PC-9 (cell line): ENCODE measurements around the gene NDUFS6. TPM values are rescaled to one million over a fixed set of nuclear protein-coding genes. Genes with fewer than 3 reads are reported as not detected.
"Not testable (repeated sequence)": the region's sequence is repeated elsewhere in the genome, so short reads cannot be mapped to it uniquely, and the experiment has no call there.

Experiments used
- BruUV-seq: library from RNA; stranded (reverse); fragments of 400-500 nt; replicated peaks from 2 replicates; lab custom pipeline; 2021; lab: Mats Ljungman, UMichigan
- CTCF ChIA-PET: fragments of 300-600 bp; sonication (Branson Sonifier 250); formaldehyde crosslinking; loops from one replicate; lab custom pipeline; 2022; ENCODE audit warnings: antibody characterized with exemption; lab: Charles Lee
- POLR2A ChIA-PET: fragments of 300-600 bp; sonication (Branson Sonifier 250); formaldehyde crosslinking; loops from one replicate; lab custom pipeline; 2022; ENCODE audit warnings: antibody characterized with exemption; ENCODE audit not compliant: unreplicated experiment; lab: Charles Lee
- DNase-seq, 2 experiments: peaks; one replicate each; pipeline versions ENCODE4 v3.0.0 to v3.0.0-alpha.2; 2015 to 2022; ENCODE audit warnings: mixed read lengths in 1 of 2
- H2AFZ ChIP-seq: fragments of 200-600 bp; sonication (generic); 2 replicates; pipeline ENCODE4 v1.8.1; 2017; ENCODE audit warnings: antibody characterized with exemption
- H3F3A ChIP-seq: fragments of 200-600 bp; sonication (generic); 2 replicates; pipeline ENCODE4 v1.8.1; 2017; ENCODE audit warnings: antibody characterized with exemption, mild to moderate bottlenecking, low read depth; ENCODE audit not compliant: insufficient read depth
- H3K27ac ChIP-seq: fragments of 200-600 bp; sonication (generic); 2 replicates; pipeline ENCODE4 v1.6.1; 2016; ENCODE audit warnings: mixed run types
- H3K27me3 ChIP-seq: fragments of 200-600 bp; sonication (generic); 2 replicates; pipeline ENCODE4 v1.6.1; 2016; ENCODE audit warnings: low read depth, mixed run types; ENCODE audit not compliant: insufficient read depth
- H3K36me3 ChIP-seq: fragments of 200-600 bp; sonication (generic); 2 replicates; pipeline ENCODE4 v1.6.1; 2016; ENCODE audit warnings: low read depth, mixed run types
- H3K4me1 ChIP-seq: fragments of 200-600 bp; sonication (generic); replicated peaks from 2 replicates; pipeline ENCODE4 v1.6.1; 2016; ENCODE audit warnings: mixed run types; ENCODE audit not compliant: insufficient read depth
- H3K4me2 ChIP-seq: fragments of 200-600 bp; sonication (generic); 2 replicates; pipeline ENCODE4 v1.6.1; 2017; ENCODE audit warnings: mixed run types
- H3K4me3 ChIP-seq: fragments of 200-600 bp; sonication (generic); 2 replicates; pipeline ENCODE4 v1.6.1; 2016; ENCODE audit warnings: mixed run types
- H3K79me2 ChIP-seq: fragments of 200-600 bp; sonication (generic); 2 replicates; pipeline ENCODE4 v1.6.1; 2017; ENCODE audit warnings: low read depth, mixed run types
- H3K9me2 ChIP-seq: fragments of 200-600 bp; sonication (generic); 2 replicates; pipeline ENCODE4 v1.8.1; 2017; ENCODE audit warnings: mild to moderate bottlenecking; ENCODE audit not compliant: insufficient read depth
- H3K9me3 ChIP-seq: fragments of 200-600 bp; sonication (generic); 2 replicates; pipeline ENCODE4 v1.8.1; 2016; ENCODE audit warnings: low read depth; ENCODE audit not compliant: insufficient read depth
- H4K20me1 ChIP-seq: fragments of 200-600 bp; sonication (generic); 2 replicates; pipeline ENCODE4 v1.8.1; 2017; ENCODE audit not compliant: insufficient read depth
- EZH2 ChIP-seq: fragments of 200-600 bp; sonication (generic); IDR thresholded peaks from 2 replicates; pipeline ENCODE4 v1.8.0; 2017; ENCODE audit warnings: antibody characterized with exemption, low read depth
- intact Hi-C: fragments of 100-400 bp; cut with micrococcal nuclease; formaldehyde crosslinking; loops from one replicate; pipeline ENCODE4 v1.10.0; 2022; ENCODE audit not compliant: unreplicated experiment
- total RNA-seq: library from RNA; stranded (reverse); gene quantifications from 2 replicates; pipeline ENCODE4 v1.2.3, GENCODE V29; 2021
- TF ChIP-seq, protein P1 (sequence below): fragments of 200-600 bp; sonication (generic); conservative IDR thresholded peaks from 2 replicates; pipeline ENCODE4 v1.6.1; 2017; ENCODE audit warnings: mixed run types, antibody characterized with exemption, mild to moderate bottlenecking, moderate library complexity

Gene NDUFS6
- total RNA-seq, 1 experiment from 2014 or later, result 153 TPM

DNA sequence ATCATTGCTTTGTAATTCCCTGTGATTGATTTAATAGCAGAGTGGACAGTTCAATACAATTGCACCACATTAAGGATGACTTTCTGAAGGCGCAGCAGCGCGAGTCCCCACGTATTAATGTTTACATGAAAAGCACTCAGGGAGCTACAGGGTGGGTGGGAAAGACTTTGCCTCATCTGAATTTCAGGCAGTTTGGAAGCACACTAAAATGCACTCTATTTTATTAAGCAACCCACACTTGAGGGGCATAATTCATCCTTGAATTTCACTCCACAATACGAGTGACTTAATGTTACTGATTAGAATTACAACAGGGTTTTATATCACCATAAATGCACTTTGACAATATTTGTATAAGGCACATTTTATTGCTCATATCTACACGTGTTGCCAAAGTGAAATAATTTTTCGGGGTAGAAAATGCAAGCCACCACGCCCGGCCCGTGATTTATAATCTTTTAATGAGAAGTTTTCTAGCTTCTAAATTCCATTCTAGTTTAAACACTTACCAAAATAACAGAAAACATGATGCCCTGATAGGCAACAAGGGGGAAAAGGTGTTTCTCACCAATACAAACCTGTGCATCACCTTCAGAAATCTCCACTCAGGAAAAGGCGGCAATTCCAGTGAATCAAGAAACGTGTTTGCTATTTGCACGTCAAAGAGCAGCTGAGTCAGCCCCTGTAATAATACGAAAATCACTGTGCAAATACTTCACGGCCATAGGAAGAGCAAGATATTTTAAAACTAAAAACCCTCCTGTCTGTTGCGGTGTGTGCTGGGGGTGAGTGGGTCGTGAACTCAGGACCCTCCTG is 41.0 kb downstream of the NDUFS6 start:
- no peaks in the 10 kb centered on the region for H3K79me2 ChIP-seq
- H3K4me2 ChIP-seq, result no peak overlapping the region
- H3K27me3 ChIP-seq, result peaks cover 93% of the 10 kb centered on the region
- H2AFZ ChIP-seq, result no peak overlapping the region
- intact Hi-C loops, result no loop called here
- H4K20me1 ChIP-seq, result no peaks in the 10 kb centered on the region
- no TSS peak for BruUV-seq
- ChIA-PET POLR2A (no interaction called here), CTCF (interaction anchor here (0.6 kb wide), 1 partner anchor 673 kb away, joined by 3 read pairs; no protein-coding TSS in a partner anchor)
- H3K4me3 ChIP-seq, result no peak overlapping the region
- H3F3A ChIP-seq, result no peaks in the 10 kb centered on the region
- DNase-seq, result no peak
- H3K9me2 ChIP-seq, result no peaks in the 10 kb centered on the region
- H3K9me3 ChIP-seq, result no peaks in the 10 kb centered on the region
- no peaks in the 10 kb centered on the region for H3K36me3 ChIP-seq
- no peak overlapping the region for H3K27ac ChIP-seq
- TF ChIP-seq, protein P1, sequence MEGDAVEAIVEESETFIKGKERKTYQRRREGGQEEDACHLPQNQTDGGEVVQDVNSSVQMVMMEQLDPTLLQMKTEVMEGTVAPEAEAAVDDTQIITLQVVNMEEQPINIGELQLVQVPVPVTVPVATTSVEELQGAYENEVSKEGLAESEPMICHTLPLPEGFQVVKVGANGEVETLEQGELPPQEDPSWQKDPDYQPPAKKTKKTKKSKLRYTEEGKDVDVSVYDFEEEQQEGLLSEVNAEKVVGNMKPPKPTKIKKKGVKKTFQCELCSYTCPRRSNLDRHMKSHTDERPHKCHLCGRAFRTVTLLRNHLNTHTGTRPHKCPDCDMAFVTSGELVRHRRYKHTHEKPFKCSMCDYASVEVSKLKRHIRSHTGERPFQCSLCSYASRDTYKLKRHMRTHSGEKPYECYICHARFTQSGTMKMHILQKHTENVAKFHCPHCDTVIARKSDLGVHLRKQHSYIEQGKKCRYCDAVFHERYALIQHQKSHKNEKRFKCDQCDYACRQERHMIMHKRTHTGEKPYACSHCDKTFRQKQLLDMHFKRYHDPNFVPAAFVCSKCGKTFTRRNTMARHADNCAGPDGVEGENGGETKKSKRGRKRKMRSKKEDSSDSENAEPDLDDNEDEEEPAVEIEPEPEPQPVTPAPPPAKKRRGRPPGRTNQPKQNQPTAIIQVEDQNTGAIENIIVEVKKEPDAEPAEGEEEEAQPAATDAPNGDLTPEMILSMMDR, result no peak
- TF ChIP-seq EZH2, result peak; percentile 98
- H3K4me1 ChIP-seq, result no peaks in the 10 kb centered on the region

DNA sequence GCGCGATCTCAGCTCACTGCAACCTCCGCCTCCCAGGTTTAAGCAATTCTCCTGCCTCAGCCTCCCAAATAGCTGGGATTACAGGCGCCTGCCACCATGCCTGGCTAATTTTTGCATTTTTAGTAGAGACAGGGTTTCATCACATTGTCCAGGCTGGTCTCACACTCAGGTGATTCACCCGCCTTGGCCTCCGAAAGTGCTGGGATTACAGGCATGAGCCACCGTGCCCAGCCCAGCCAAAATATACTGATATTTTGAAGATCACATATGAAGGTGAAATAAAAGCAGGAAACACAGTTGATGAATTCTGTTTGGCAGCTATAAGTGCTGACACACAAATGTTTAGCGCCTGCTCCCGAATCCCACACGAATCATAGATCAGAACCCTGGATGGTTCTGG is 42.6 kb downstream of the NDUFS6 start:
- POLR2A ChIA-PET, result interaction anchor here (0.6 kb wide), 1 partner anchor 11 kb away, joined by 3 read pairs; no protein-coding TSS in a partner anchor
- H3K4me3 ChIP-seq, H3F3A ChIP-seq, H4K20me1 ChIP-seq, H3K9me3 ChIP-seq, CTCF ChIA-PET, H3K36me3 ChIP-seq, intact Hi-C loops, H2AFZ ChIP-seq, DNase-seq, H3K79me2 ChIP-seq, H3K9me2 ChIP-seq, H3K4me2 ChIP-seq, H3K4me1 ChIP-seq, BruUV-seq, H3K27ac ChIP-seq: not testable (repeated sequence)
- H3K27me3 ChIP-seq, result peaks cover 93% of the 10 kb centered on the region

DNA sequence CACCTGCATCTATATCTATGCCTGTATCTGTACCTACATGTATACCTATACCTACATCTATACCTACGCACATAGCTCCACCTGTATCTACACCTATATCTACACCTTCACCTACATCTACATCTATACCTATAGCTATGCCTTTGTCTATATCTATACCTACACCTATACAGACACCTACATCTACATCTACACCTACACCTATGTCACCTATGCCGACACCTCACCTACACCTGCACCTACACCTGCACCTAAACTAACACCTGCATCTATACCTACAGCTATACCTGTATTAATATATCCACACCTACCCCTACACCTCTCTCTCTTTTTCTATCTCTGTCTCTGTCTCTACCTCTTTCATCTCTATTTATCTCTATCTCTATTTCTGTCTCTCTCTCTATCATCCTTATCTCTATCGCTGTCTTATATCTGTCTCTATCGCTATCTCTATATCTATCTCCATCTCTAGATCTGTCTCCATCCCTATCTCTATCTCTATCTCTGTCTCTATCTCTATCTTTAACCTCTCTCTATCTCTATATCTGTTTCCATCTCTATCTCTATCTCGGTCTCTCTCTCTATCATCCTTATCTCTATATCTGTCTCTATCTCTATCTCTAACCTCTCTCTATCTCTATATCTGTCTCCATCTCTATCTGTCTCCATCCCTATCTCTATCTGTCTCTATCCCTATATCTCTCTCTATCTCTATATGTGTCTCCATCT is 43.7 kb downstream of the NDUFS6 start:
- Histone ChIP-seq H3K27ac (no peak overlapping the region), H3K79me2 (no peaks in the 10 kb centered on the region), H3K27me3 (peaks cover 93% of the 10 kb centered on the region), H3K36me3 (no peaks in the 10 kb centered on the region), H3K4me2 (no peak overlapping the region), H3K9me2 (no peaks in the 10 kb centered on the region), H2AFZ (no peak overlapping the region), H3K4me1 (no peaks in the 10 kb centered on the region), H3K9me3 (no peaks in the 10 kb centered on the region), H4K20me1 (no peaks in the 10 kb centered on the region), H3K4me3 (no peak overlapping the region), H3F3A (no peaks in the 10 kb centered on the region)
- intact Hi-C loops, result no loop called here
- no TSS peak for BruUV-seq
- DNase-seq, result no peak
- POLR2A ChIA-PET, result no interaction called here
- no peak for TF ChIP-seq EZH2
- TF ChIP-seq, protein P1, result no peak
- CTCF ChIA-PET, result no interaction called here
